Osteoblast (primary cell): ENCODE measurements around the gene SCN10A. TPM values are rescaled to one million over a fixed set of nuclear protein-coding genes. Genes with fewer than 3 reads are reported as not detected.

Experiments used
- DNase-seq: peaks from one replicate; pipeline ENCODE4 v3.0.0; 2011; ENCODE audit warnings: low spot score, mixed read lengths; ENCODE audit not compliant: insufficient read length; ENCODE audit errors: missing footprints
- H2AFZ ChIP-seq: 2 replicates; pipeline ENCODE4 v1.6.0; 2011; ENCODE audit warnings: mild to moderate bottlenecking, low read length
- H3K27ac ChIP-seq: 2 replicates; pipeline ENCODE4 v1.5.1; 2011; ENCODE audit warnings: mild to moderate bottlenecking, low read depth, low read length, moderate library complexity
- H3K27me3 ChIP-seq: 2 replicates; pipeline ENCODE4 v1.6.0; 2012; ENCODE audit warnings: mild to moderate bottlenecking, control low read depth, inconsistent platforms, low read length, moderate library complexity; ENCODE audit not compliant: insufficient read depth
- H3K36me3 ChIP-seq: 2 replicates; pipeline ENCODE4 v1.5.1; 2011; ENCODE audit warnings: mild to moderate bottlenecking, low read length, control low read depth, moderate library complexity; ENCODE audit not compliant: insufficient read depth
- H3K4me1 ChIP-seq: 2 replicates; pipeline ENCODE4 v1.5.1; 2011; ENCODE audit warnings: mild to moderate bottlenecking, low read length, control low read depth, moderate library complexity; ENCODE audit not compliant: insufficient read depth
- H3K4me2 ChIP-seq: 2 replicates; pipeline ENCODE4 v1.6.0; 2011; ENCODE audit warnings: mild to moderate bottlenecking, low read length; ENCODE audit not compliant: insufficient read depth
- H3K4me3 ChIP-seq: fragments of 200-600 bp; sonication (generic); 3 replicates; pipeline ENCODE4 v1.5.1; 2012; ENCODE audit warnings: mild to moderate bottlenecking, low read length, inconsistent platforms; ENCODE audit not compliant: insufficient read depth
- H3K79me2 ChIP-seq: 2 replicates; pipeline ENCODE4 v1.6.0; 2012; ENCODE audit warnings: mild to moderate bottlenecking, low read length, control low read depth, inconsistent platforms; ENCODE audit not compliant: insufficient read depth
- H3K9me3 ChIP-seq: 2 replicates; pipeline ENCODE4 v1.5.1; 2011; ENCODE audit warnings: low read depth, low read length, control low read depth
- H4K20me1 ChIP-seq: 2 replicates; pipeline ENCODE4 v1.6.0; 2012; ENCODE audit warnings: mild to moderate bottlenecking, low read length, control low read depth; ENCODE audit not compliant: insufficient read depth
- CTCF ChIP-seq: IDR thresholded peaks from 2 replicates; pipeline ENCODE4 v1.5.1; 2011; ENCODE audit warnings: mild to moderate bottlenecking, low read depth, low read length, moderate library complexity; ENCODE audit errors: extremely low read depth
- total RNA-seq: library from RNA; depleted of rRNA; stranded (reverse); fragments of >200 nt; gene quantifications from 2 replicates; pipeline ENCODE4 v1.2.3, GENCODE V29; 2012

The SCN10A gene
- total RNA-seq, 1 donor = not detected

- H3K27ac ChIP-seq = no peak overlapping the region
- no peak overlapping the region for H3K4me2 ChIP-seq
- H3K36me3 ChIP-seq = no peaks in the 10 kb centered on the region
- no peaks in the 10 kb centered on the region for H3K27me3 ChIP-seq
- H3K79me2 ChIP-seq = no peaks in the 10 kb centered on the region
- H4K20me1 ChIP-seq = no peaks in the 10 kb centered on the region
- no peak overlapping the region for H2AFZ ChIP-seq
- H3K4me1 ChIP-seq = no peaks in the 10 kb centered on the region
- no peak for TF ChIP-seq CTCF
- no peaks in the 10 kb centered on the region for H3K9me3 ChIP-seq
- no peak overlapping the region for H3K4me3 ChIP-seq
- no peak for DNase-seq
Measured at GRCh38 chr3:38742550-38742949, 73.5 kb downstream of the SCN10A start.

- no peaks in the 10 kb centered on the region for H3K27me3 ChIP-seq
- H3K4me2 ChIP-seq = no peak overlapping the region
- H2AFZ ChIP-seq = no peak overlapping the region
- no peak for TF ChIP-seq CTCF
- H3K9me3 ChIP-seq = no peaks in the 10 kb centered on the region
- no peak for DNase-seq
- H3K4me3 ChIP-seq = no peak overlapping the region
- H3K27ac ChIP-seq = no peak overlapping the region
- no peaks in the 10 kb centered on the region for H3K4me1 ChIP-seq
- no peaks in the 10 kb centered on the region for H3K36me3 ChIP-seq
- no peaks in the 10 kb centered on the region for H4K20me1 ChIP-seq
- no peaks in the 10 kb centered on the region for H3K79me2 ChIP-seq
Measured at GRCh38 chr3:38740537-38740936, 75.5 kb downstream of the SCN10A start.

GRCh38 chr3:38739931-38740330, 76.1 kb downstream of the SCN10A start:
- H2AFZ ChIP-seq = no peak overlapping the region
- H3K79me2 ChIP-seq = no peaks in the 10 kb centered on the region
- H3K4me3 ChIP-seq = no peak overlapping the region
- no peak for DNase-seq
- H3K9me3 ChIP-seq = no peaks in the 10 kb centered on the region
- no peaks in the 10 kb centered on the region for H3K4me1 ChIP-seq
- no peak for TF ChIP-seq CTCF
- no peaks in the 10 kb centered on the region for H4K20me1 ChIP-seq
- no peaks in the 10 kb centered on the region for H3K27me3 ChIP-seq
- H3K27ac ChIP-seq = no peak overlapping the region
- H3K36me3 ChIP-seq = no peaks in the 10 kb centered on the region
- no peak overlapping the region for H3K4me2 ChIP-seq

- H3K36me3 ChIP-seq = no peaks in the 10 kb centered on the region
- no peaks in the 10 kb centered on the region for H3K4me1 ChIP-seq
- no peaks in the 10 kb centered on the region for H3K79me2 ChIP-seq
- no peak overlapping the region for H3K4me2 ChIP-seq
- no peak overlapping the region for H3K4me3 ChIP-seq
- H4K20me1 ChIP-seq = no peaks in the 10 kb centered on the region
- no peaks in the 10 kb centered on the region for H3K27me3 ChIP-seq
- H2AFZ ChIP-seq = no peak overlapping the region
- no peaks in the 10 kb centered on the region for H3K9me3 ChIP-seq
- no peak overlapping the region for H3K27ac ChIP-seq
- no peak for TF ChIP-seq CTCF
- DNase-seq = no peak
Measured at GRCh38 chr3:38739396-38739689, 76.7 kb downstream of the SCN10A start.
